Cerebellar cortex (tissue), 1 donor: ENCODE results near the gene ADAP2.
"Not testable (repeated sequence)": the region's sequence is repeated elsewhere in the genome, so short reads cannot be mapped to it uniquely, and the experiment has no call there.

Experiments used
- DNase-seq: peaks from one replicate; pipeline ENCODE4 v3.0.0-alpha.2; 2015; ENCODE audit warnings: low spot score

The ADAP2 gene

GRCh38 chr17:30930495-30930894 is 8.8 kb downstream of the ADAP2 start:
- DNase-seq = no peak

- DNase-seq = not testable (repeated sequence)
These were observed 9.8 kb downstream of the ADAP2 start for GRCh38 chr17:30931582-30931981.

DNA sequence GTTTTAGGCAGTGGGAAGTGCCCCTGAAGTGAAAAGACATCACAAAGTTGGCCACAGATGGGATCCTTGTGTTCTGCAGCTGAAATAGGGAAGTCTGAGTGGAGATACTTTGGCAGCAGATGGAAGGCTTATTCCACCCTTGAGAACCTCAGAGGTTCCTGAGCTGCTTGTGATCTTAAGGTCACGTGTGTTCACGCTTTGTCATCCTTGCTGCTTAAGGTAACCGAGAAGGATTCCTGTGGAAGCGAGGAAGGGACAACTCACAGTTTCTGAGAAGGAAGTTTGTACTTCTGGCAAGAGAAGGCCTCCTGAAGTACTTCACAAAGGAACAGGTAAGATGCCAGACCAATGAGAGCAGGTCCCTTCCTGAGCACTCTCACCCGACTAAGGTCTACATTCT is 12.2 kb downstream of the ADAP2 start:
- DNase-seq = no peak

DNA sequence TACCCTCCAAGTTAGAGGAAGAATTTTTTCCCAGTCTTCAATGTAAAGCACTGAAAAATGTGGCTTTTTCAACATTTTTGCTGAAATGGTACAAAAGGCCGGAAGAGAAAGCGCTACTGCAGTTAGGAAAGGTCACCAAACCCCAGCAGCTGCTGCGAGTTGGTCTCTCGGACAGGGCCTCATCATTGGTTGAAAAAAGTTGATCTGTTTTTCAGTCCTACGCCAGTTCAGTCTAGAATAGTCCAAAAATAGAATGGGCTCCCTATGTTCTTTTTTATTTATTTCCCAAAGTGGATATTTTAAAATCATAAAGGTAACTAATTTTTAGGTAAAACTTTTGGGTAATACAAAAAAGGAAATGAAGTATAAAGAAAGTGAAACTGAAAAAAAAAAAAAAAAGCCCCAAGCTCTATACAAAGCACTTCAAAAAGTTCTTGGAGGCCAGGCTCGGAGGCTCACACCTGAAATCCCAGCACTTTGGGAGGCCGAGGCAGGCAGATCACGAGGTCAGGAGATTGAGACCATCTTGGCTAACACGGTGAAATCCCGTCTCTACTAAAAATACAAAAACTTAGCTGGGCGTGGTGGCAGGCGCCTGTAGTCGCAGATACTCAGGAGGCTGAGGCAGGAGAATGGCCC is 17.4 kb downstream of the ADAP2 start:
- DNase-seq = no peak

GRCh38 chr17:30942308-30943079 is 20.7 kb downstream of the ADAP2 start:
- no peak for DNase-seq

- no peak for DNase-seq
These were observed 26.1 kb downstream of the ADAP2 start for GRCh38 chr17:30947796-30948195.

- DNase-seq = no peak
These were observed 28.4 kb downstream of the ADAP2 start for GRCh38 chr17:30950189-30950588.

- DNase-seq = no peak
These were observed 29.1 kb downstream of the ADAP2 start for GRCh38 chr17:30950669-30951399.

DNA sequence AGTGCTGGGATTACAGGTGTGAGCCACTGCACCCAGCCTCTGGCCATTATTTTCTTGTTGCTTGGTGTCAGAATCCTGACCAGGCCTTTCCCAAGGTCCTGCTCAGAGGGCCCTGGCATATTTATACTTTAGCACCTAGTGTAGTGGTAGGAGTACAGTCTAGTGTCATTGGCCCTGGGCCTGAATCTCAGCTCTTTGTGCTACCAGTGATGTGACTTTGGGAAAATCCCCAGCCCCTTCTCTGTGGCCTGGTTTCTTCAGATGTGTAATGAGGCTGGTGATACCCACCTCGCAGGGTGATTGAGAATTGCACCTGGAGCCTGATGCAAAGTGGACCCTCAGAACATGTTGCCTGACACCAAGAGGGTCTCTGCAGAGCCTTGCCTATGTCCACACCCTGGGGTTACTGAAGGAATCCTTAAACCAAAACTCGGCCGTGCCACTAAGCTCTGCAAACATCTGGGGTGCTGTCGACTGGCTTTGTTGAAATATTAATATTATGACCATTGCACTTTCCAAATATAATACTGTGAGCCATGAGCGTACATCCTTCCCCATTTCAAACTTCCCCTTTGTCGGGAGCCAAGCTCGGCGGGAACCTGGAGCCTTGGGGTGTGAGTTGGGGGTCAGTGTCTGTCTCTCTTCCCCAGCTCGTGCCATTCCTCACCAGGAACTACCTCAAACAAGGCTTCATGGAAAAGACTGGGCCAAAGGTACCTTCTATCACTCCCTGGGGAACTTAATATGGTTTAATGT is 31.1 kb downstream of the ADAP2 start:
- no peak for DNase-seq

- no peak for DNase-seq
These were observed 32.5 kb downstream of the ADAP2 start for GRCh38 chr17:30954046-30954830.

- peak; percentile 30 for DNase-seq
These were observed 35.1 kb downstream of the ADAP2 start for GRCh38 chr17:30956764-30957374.

- no peak for DNase-seq
These were observed 36.0 kb downstream of the ADAP2 start for GRCh38 chr17:30957741-30958140.

DNA sequence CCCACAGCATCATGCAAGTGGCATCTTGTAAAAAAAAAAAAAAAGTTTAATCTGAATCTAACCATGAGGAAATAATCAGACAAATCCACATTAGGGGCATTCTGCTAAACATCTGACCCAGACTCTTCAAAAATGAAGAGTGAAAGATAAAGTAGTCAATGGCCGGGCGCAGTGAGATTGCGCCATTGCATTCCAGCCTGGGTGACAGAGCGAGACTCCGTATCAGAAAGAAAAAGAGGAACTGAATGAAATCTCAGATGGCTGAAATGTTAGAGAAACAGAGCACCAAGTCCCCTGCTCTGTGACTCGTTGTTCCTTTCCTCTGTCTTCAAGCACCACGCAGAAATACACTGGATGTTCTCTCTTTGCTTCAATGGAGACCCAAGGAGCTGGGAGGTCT is 36.4 kb downstream of the ADAP2 start:
- DNase-seq = no peak

DNA sequence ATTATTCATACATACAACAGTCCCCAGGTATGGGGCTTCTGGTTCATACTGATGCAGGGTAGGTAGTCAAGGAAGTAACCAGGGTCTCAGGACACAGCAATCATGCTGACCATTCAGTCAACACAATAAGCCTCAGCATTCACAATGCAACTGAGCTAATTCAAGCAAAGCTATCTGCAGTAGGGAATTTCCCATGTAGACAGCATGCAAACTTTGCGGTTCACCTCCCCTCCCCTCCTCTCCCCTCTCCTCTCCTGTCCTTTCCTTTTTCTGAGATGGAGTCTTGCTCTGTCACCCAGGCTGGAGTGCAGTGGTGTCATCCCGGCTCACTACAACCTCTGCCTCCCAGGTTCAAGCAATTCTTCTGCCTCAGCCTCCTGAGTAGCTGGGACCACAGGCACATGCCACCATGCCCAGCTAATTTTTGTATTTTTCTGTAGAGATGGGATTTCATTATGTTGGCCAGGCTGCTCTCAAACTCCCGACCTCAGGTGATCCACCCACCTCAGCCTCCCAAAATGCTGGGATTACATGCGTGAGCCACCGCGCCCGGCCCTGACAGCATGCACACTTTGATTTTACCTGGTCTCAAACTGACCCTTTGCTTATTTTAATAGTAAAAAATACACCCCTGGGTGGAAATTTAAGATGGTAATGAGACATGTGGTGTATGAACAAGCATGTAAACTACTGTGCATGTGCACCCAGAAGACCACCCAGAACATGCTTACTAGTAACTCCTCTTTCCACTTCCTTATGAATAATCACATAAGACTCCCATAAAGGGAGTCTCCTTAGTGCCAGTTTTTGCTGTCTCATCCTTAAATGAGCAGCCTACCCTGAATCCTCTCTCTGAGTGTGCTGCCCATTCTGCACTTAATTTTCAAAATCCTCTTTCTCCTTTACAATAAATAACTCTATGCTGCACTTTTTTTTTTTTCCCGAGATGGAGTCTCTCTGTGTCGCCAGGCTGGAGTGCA is 39.8 kb downstream of the ADAP2 start:
- no peak for DNase-seq

DNA sequence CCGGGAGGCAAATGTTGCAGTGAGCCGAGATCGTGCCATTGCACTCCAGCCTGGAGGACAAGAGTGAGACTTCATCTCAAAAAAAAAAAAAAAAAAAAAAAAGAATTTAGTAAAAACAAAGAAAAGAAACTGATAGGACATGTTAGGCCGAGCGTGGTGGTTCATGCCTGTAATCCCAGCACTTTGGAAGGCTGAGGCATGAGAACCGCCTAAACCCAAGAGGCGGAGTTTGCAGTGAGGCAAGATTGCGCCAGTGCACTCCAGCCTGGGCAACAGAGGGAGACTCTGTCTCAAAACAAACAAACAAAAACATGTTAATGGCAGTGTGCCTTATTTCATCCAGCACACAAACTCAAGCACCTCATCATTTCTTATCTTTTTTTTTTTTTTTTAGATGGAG is 42.6 kb downstream of the ADAP2 start:
- not testable (repeated sequence) for DNase-seq

- DNase-seq = no peak
These were observed 43.1 kb downstream of the ADAP2 start for GRCh38 chr17:30964876-30965275.

GRCh38 chr17:30965686-30966085 is 43.9 kb downstream of the ADAP2 start:
- no peak for DNase-seq

GRCh38 chr17:30967911-30968310 is 46.2 kb downstream of the ADAP2 start:
- DNase-seq = not testable (repeated sequence)

DNA sequence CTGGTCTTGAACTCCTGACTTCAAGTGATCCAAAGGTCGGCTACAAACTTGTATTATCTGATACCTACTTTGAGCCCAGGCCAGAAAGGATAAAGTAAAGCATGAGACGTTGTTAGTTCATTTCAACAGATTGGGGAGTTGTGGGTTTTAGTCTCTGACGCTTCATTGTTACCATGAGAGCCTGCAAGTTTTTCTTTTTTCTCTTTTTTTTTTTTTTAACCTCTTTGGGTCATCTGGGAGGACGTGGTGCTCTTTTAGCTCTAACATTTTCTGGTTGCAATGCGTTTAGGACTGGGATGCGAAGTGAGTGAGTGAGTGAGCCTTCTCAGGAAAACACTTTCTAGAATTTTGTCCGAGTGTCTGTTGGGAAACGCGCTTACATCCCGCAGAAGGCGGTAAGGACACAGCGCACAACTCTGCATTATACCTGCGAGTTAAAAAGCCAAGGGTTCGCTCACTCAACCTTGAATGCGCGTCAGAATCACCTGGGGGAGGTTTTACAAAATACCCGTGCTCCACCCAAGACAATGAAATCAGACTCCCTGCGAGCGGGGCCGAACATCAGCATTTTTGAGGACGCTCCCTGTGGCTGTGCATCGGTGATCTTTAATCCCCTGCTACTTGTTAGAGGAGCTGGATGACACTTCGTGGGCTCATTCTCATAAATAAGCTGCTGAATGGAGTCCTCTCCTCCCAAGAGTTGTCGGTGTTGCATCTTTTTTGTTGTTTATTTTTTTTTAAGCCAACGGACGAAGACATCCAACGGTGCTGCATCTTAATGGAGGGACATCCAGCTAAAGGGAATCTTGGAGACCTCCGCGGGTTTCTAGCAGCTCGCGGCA is 48.5 kb downstream of the ADAP2 start:
- peak; percentile 49 for DNase-seq
